HCT116 (cell line): ENCODE results near the gene DCAF17. TPM values are rescaled to one million over a fixed set of nuclear protein-coding genes. Genes with fewer than 3 reads are reported as not detected.

ENCODE experiments used
- ATAC-seq: fragments of 200-7000 bp; cut with Tn5 transposase; 2 replicates; pipeline ENCODE4 v1.9.1; 2020; ENCODE audit warnings: mild to moderate bottlenecking, moderate library complexity
- BruUV-seq: library from RNA; stranded (reverse); fragments of 400-500 nt; replicated peaks from 2 replicates; lab custom pipeline; 2021; lab: Mats Ljungman, UMichigan
- CTCF ChIA-PET: fragments of 300-600 bp; sonication (Branson Sonifier 250); formaldehyde crosslinking; loops from one replicate; lab custom pipeline; 2021; ENCODE audit warnings: antibody characterized with exemption; lab: Charles Lee
- POLR2A ChIA-PET: fragments of 300-600, 350-600 bp; sonication (Branson Sonifier 250); formaldehyde crosslinking; loops from one replicate; lab custom pipeline; 2021; ENCODE audit warnings: antibody characterized with exemption; lab: Charles Lee
- RAD21 ChIA-PET, 2 experiments: fragments of 300-600 bp; sonication (Branson Sonifier 250); formaldehyde crosslinking; loops; one replicate each; lab custom pipeline; 2023; ENCODE audit warnings: low total read pairs in 2 of 2; ENCODE audit not compliant: uncharacterized antibody in 2 of 2, unreplicated experiment in 2 of 2, low non-redundant PET in 1 of 2; lab: Charles Lee
- DNase-seq: peaks from one replicate; pipeline ENCODE4 v3.0.0-alpha.2; 2010; ENCODE audit warnings: low read depth, low spot score
- H2AFZ ChIP-seq: fragments of 200-600 bp; shearing (Covaris generic), sonication (generic); 2 replicates; pipeline ENCODE4 v1.6.1; 2017; ENCODE audit warnings: low read depth, mixed run types, mixed read lengths, antibody characterized with exemption, low read length; ENCODE audit not compliant: poor library complexity, severe bottlenecking
- H3K27ac ChIP-seq: 2 replicates; pipeline ENCODE4 v1.5.1; 2012; ENCODE audit warnings: low read depth, low read length
- H3K27me3 ChIP-seq: fragments of 200-600 bp; sonication (generic); 2 replicates; pipeline ENCODE4 v1.6.1; 2016; ENCODE audit warnings: mixed run types, low read length, mixed read lengths; ENCODE audit not compliant: insufficient read depth
- H3K36me3 ChIP-seq, 2 experiments: fragments of 200-500 bp in 1 of 2; fragments of 200-600 bp in 1 of 2; sonication (Bioruptor generic) in 1 of 2; sonication (generic) in 1 of 2; 2 replicates each; pipeline versions ENCODE4 v1.5.1 to v1.6.1; 2014 to 2016; ENCODE audit warnings: low read length in 2 of 2, inconsistent platforms in 1 of 2, mixed read lengths in 1 of 2, mixed run types in 1 of 2; ENCODE audit not compliant: insufficient read depth in 2 of 2, control insufficient read depth in 1 of 2
- H3K4me1 ChIP-seq, 2 experiments: fragments of 200-600 bp in 1 of 2; sonication (generic) in 1 of 2; 2 replicates each; pipeline versions ENCODE4 v1.5.1 to v1.6.1; 2012 to 2017; ENCODE audit warnings: low read length in 2 of 2, inconsistent platforms in 1 of 2, mild to moderate bottlenecking in 1 of 2, mixed read lengths in 1 of 2, mixed run types in 1 of 2, moderate library complexity in 1 of 2; ENCODE audit not compliant: insufficient read depth in 2 of 2, control insufficient read depth in 1 of 2
- H3K4me2 ChIP-seq: fragments of 200-600 bp; sonication (generic); 2 replicates; pipeline ENCODE4 v1.6.1; 2017; ENCODE audit warnings: mixed run types, low read length, mixed read lengths
- H3K4me3 ChIP-seq, 2 experiments: fragments of 200-600 bp in 1 of 2; sonication (generic) in 1 of 2; replicated peaks in 1 of 2; 2 replicates each; pipeline ENCODE4 v1.5.1; 2011 to 2016; ENCODE audit warnings: low read length in 2 of 2, control low read depth in 1 of 2, low read depth in 1 of 2, mild to moderate bottlenecking in 1 of 2, mixed read lengths in 1 of 2, mixed run types in 1 of 2
- H3K79me2 ChIP-seq: fragments of 200-600 bp; sonication (generic); 2 replicates; pipeline ENCODE4 v1.6.1; 2017; ENCODE audit warnings: mild to moderate bottlenecking, mixed run types, low read length, moderate library complexity, mixed read lengths; ENCODE audit not compliant: insufficient read depth
- H3K9ac ChIP-seq: fragments of 200-600 bp; sonication (generic); 2 replicates; pipeline ENCODE4 v1.6.1; 2016; ENCODE audit warnings: low read length, mixed read lengths
- H3K9me2 ChIP-seq: fragments of 200-600 bp; sonication (generic), shearing (Covaris generic); 2 replicates; pipeline ENCODE4 v1.6.1; 2017; ENCODE audit warnings: mixed run types, mild to moderate bottlenecking, moderate library complexity; ENCODE audit not compliant: insufficient read depth
- H3K9me3 ChIP-seq, 2 experiments: fragments of 200-500 bp in 1 of 2; fragments of 200-600 bp in 1 of 2; sonication (Bioruptor generic) in 1 of 2; sonication (generic) in 1 of 2; 2 replicates each; pipeline ENCODE4 v1.6.1; 2014 to 2017; ENCODE audit warnings: low read length in 2 of 2, mixed read lengths in 2 of 2, inconsistent platforms in 1 of 2, low read depth in 1 of 2, mild to moderate bottlenecking in 1 of 2, mixed run types in 1 of 2, moderate library complexity in 1 of 2; ENCODE audit not compliant: control insufficient read depth in 1 of 2, insufficient read depth in 1 of 2
- H4K20me1 ChIP-seq: fragments of 200-600 bp; sonication (generic), shearing (Covaris generic); 2 replicates; pipeline ENCODE4 v1.6.1; 2017; ENCODE audit warnings: mixed run types, mild to moderate bottlenecking, moderate library complexity; ENCODE audit not compliant: insufficient read depth
- JUND ChIP-seq: IDR thresholded peaks from 2 replicates; pipeline ENCODE4 v1.6.1; 2012
- POLR2A ChIP-seq: IDR thresholded peaks from 2 replicates; pipeline ENCODE4 v1.7.0; 2011; ENCODE audit warnings: borderline replicate concordance; ENCODE audit not compliant: insufficient read depth, insufficient read length; ENCODE audit errors: extremely low read depth
- POLR2AphosphoS5 ChIP-seq: IDR thresholded peaks from 2 replicates; pipeline ENCODE4 v1.6.1; 2011; ENCODE audit warnings: mild to moderate bottlenecking, low read depth, low read length, moderate library complexity
- RAD21 ChIP-seq: IDR thresholded peaks from 2 replicates; pipeline ENCODE4 v1.6.1; 2012; ENCODE audit warnings: low read depth, mild to moderate bottlenecking
- ZFX ChIP-seq: fragments of 450-650 bp; IDR thresholded peaks from 2 replicates; pipeline ENCODE4 v1.6.1; 2017
- intact Hi-C: fragments of 100-400 bp; cut with micrococcal nuclease; formaldehyde crosslinking; loops from 2 replicates; pipeline ENCODE4 v1.10.0; 2022
- total RNA-seq: library from RNA; stranded (reverse); gene quantifications from one replicate; pipeline ENCODE4 v1.2.1, GENCODE V29; 2021; ENCODE audit not compliant: unreplicated experiment
- TF ChIP-seq, protein P1 (sequence below): IDR thresholded peaks from 2 replicates; pipeline ENCODE4 v1.6.1; 2012
- TF ChIP-seq, protein P2 (sequence below), 3 experiments: fragments of 200-600 bp in 1 of 3; sonication (generic) in 1 of 3; IDR thresholded peaks in 2 of 3; conservative IDR thresholded peaks in 1 of 3; 2 replicates each; pipeline ENCODE4 v1.5.1; 2012 to 2017; ENCODE audit warnings: low read depth in 2 of 3, low read length in 2 of 3, antibody characterized with exemption in 1 of 3, borderline replicate concordance in 1 of 3, control low read depth in 1 of 3, mild to moderate bottlenecking in 1 of 3, mixed read lengths in 1 of 3, mixed run types in 1 of 3, moderate library complexity in 1 of 3; ENCODE audit not compliant: insufficient read depth in 1 of 3
- TF ChIP-seq, protein P3 (sequence below): IDR thresholded peaks from 2 replicates; pipeline ENCODE4 v1.6.1; 2011; ENCODE audit warnings: mild to moderate bottlenecking, low read length, moderate library complexity; ENCODE audit not compliant: insufficient replicate concordance; ENCODE audit errors: extremely low read depth
- TF ChIP-seq, protein P4 (sequence below): IDR thresholded peaks from 2 replicates; pipeline ENCODE4 v1.6.1; 2012; ENCODE audit warnings: low read depth

DCAF17 gene
- total RNA-seq, 1 experiment from 2014 or later: 17.7 TPM

DNA sequence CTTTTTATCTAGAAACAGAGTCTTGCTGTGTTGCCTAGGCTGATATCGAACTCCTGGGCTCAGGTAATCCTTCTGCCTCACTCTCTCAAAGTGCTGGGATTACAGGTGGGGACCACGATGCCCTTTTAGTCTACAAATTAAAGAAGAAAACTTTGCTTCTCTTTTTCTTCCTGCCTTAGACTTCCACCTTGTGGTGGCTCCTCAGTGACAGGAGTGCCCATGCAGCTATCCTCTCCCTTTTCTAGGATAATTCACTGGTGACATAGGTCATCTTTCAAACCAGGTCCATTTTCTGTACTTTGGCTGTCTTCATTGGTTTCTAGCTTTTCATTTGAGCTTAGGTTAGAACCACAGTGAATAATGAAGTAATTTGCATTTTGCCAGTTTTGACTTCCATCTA, 13.6 kb downstream of the DCAF17 start:
- ChIA-PET POLR2A (no interaction called here), CTCF (no interaction called here), RAD21 (no interaction called here)
- H3K9me2 ChIP-seq: no peaks in the 10 kb centered on the region
- H2AFZ ChIP-seq: no peak overlapping the region
- TF ChIP-seq, protein P1, sequence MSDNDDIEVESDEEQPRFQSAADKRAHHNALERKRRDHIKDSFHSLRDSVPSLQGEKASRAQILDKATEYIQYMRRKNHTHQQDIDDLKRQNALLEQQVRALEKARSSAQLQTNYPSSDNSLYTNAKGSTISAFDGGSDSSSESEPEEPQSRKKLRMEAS: no peak
- no peak for TF ChIP-seq POLR2AphosphoS5
- no peak for TF ChIP-seq JUND
- TF ChIP-seq, protein P2, sequence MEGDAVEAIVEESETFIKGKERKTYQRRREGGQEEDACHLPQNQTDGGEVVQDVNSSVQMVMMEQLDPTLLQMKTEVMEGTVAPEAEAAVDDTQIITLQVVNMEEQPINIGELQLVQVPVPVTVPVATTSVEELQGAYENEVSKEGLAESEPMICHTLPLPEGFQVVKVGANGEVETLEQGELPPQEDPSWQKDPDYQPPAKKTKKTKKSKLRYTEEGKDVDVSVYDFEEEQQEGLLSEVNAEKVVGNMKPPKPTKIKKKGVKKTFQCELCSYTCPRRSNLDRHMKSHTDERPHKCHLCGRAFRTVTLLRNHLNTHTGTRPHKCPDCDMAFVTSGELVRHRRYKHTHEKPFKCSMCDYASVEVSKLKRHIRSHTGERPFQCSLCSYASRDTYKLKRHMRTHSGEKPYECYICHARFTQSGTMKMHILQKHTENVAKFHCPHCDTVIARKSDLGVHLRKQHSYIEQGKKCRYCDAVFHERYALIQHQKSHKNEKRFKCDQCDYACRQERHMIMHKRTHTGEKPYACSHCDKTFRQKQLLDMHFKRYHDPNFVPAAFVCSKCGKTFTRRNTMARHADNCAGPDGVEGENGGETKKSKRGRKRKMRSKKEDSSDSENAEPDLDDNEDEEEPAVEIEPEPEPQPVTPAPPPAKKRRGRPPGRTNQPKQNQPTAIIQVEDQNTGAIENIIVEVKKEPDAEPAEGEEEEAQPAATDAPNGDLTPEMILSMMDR (IDR thresholded peaks at IDR 0.05 in 2 of 3, conservative IDR thresholded peaks at IDR 0.05 in 1 of 3; ENCODE audit: borderline replicate concordance in 1 of 3, insufficient read depth in 1 of 3, low read depth in 2 of 3, low read length in 2 of 3): peak in 2 of 3 experiments; percentile 21 to 27; a peak in 1 of 6 replicates
- TF ChIP-seq ZFX: no peak
- no peak for TF ChIP-seq POLR2A
- TF ChIP-seq RAD21: peak; percentile 41; the same call in 1 of the 2 replicates
- TF ChIP-seq, protein P3, sequence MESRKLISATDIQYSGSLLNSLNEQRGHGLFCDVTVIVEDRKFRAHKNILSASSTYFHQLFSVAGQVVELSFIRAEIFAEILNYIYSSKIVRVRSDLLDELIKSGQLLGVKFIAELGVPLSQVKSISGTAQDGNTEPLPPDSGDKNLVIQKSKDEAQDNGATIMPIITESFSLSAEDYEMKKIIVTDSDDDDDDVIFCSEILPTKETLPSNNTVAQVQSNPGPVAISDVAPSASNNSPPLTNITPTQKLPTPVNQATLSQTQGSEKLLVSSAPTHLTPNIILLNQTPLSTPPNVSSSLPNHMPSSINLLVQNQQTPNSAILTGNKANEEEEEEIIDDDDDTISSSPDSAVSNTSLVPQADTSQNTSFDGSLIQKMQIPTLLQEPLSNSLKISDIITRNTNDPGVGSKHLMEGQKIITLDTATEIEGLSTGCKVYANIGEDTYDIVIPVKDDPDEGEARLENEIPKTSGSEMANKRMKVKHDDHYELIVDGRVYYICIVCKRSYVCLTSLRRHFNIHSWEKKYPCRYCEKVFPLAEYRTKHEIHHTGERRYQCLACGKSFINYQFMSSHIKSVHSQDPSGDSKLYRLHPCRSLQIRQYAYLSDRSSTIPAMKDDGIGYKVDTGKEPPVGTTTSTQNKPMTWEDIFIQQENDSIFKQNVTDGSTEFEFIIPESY: no peak
- TF ChIP-seq, protein P4, sequence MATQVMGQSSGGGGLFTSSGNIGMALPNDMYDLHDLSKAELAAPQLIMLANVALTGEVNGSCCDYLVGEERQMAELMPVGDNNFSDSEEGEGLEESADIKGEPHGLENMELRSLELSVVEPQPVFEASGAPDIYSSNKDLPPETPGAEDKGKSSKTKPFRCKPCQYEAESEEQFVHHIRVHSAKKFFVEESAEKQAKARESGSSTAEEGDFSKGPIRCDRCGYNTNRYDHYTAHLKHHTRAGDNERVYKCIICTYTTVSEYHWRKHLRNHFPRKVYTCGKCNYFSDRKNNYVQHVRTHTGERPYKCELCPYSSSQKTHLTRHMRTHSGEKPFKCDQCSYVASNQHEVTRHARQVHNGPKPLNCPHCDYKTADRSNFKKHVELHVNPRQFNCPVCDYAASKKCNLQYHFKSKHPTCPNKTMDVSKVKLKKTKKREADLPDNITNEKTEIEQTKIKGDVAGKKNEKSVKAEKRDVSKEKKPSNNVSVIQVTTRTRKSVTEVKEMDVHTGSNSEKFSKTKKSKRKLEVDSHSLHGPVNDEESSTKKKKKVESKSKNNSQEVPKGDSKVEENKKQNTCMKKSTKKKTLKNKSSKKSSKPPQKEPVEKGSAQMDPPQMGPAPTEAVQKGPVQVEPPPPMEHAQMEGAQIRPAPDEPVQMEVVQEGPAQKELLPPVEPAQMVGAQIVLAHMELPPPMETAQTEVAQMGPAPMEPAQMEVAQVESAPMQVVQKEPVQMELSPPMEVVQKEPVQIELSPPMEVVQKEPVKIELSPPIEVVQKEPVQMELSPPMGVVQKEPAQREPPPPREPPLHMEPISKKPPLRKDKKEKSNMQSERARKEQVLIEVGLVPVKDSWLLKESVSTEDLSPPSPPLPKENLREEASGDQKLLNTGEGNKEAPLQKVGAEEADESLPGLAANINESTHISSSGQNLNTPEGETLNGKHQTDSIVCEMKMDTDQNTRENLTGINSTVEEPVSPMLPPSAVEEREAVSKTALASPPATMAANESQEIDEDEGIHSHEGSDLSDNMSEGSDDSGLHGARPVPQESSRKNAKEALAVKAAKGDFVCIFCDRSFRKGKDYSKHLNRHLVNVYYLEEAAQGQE: no peak
- no peaks in the 10 kb centered on the region for H3K27me3 ChIP-seq
- H3K4me2 ChIP-seq: no peak overlapping the region
- no peaks in the 10 kb centered on the region for H3K9me3 ChIP-seq
- no peak for ATAC-seq
- no peak overlapping the region for H3K4me3 ChIP-seq
- H3K27ac ChIP-seq: no peak overlapping the region
- no peak overlapping the region for H3K9ac ChIP-seq
- H3K4me1 ChIP-seq: no peaks in the 10 kb centered on the region
- peaks cover 8 to 23% of the 10 kb centered on the region in 2 experiments for H3K36me3 ChIP-seq
- H3K79me2 ChIP-seq: no peaks in the 10 kb centered on the region
- no peak for DNase-seq
- intact Hi-C loops: no loop called here
- H4K20me1 ChIP-seq: no peaks in the 10 kb centered on the region
- no TSS peak for BruUV-seq
